OCI-LY3 (cell line): Measurements from ENCODE around the gene ATP5PB.

Source experiments
- H2AFZ ChIP-seq: fragments of 200-600, 300-600 bp; shearing (Covaris generic); 2 replicates; pipeline ENCODE4 v1.6.0; 2014; ENCODE audit warnings: antibody characterized with exemption, low read depth, low read length
- H3K27ac ChIP-seq: fragments of 200-600, 300-600 bp; sonication (generic); 2 replicates; pipeline ENCODE4 v1.5.1; 2014; ENCODE audit warnings: mild to moderate bottlenecking, low read length, moderate library complexity, mixed read lengths
- H3K27me3 ChIP-seq: fragments of 200-600, 300-600 bp; sonication (generic); 2 replicates; pipeline ENCODE4 v1.6.1; 2014; ENCODE audit warnings: low read depth, low read length, mixed read lengths
- H3K36me3 ChIP-seq: fragments of 200-600, 300-600 bp; sonication (generic); replicated peaks from 2 replicates; pipeline ENCODE3; 2014; ENCODE audit warnings: low read depth, low read length, mixed read lengths
- H3K4me1 ChIP-seq: fragments of 300-600, 200-600 bp; sonication (generic); 2 replicates; pipeline ENCODE4 v1.6.1; 2014; ENCODE audit warnings: low read length, mixed read lengths
- H3K4me2 ChIP-seq: fragments of 200-600, 300-600 bp; sonication (generic); 2 replicates; pipeline ENCODE4 v1.6.1; 2014; ENCODE audit warnings: low read length, mixed read lengths
- H3K4me3 ChIP-seq: fragments of 300-600, 200-600 bp; sonication (generic); 2 replicates; pipeline ENCODE4 v1.5.1; 2014; ENCODE audit warnings: antibody characterized with exemption, mild to moderate bottlenecking, low read length, moderate library complexity
- H3K79me2 ChIP-seq: fragments of 300-600, 200-600 bp; shearing (Covaris generic); 2 replicates; pipeline ENCODE4 v1.6.1; 2014; ENCODE audit warnings: mild to moderate bottlenecking, low read length, mixed read lengths
- H3K9ac ChIP-seq: fragments of 300-600, 200-600 bp; shearing (Covaris generic); 2 replicates; pipeline ENCODE4 v1.6.0; 2014; ENCODE audit warnings: mild to moderate bottlenecking, low read length, moderate library complexity
- H3K9me3 ChIP-seq: fragments of 200-600, 300-600 bp; shearing (Covaris generic); 2 replicates; pipeline ENCODE4 v1.6.1; 2014; ENCODE audit warnings: low read length, mixed read lengths; ENCODE audit not compliant: insufficient read depth
- H4K20me1 ChIP-seq: fragments of 200-600, 300-600 bp; sonication (generic); 2 replicates; pipeline ENCODE4 v1.6.1; 2016; ENCODE audit warnings: low read length, mixed read lengths; ENCODE audit not compliant: insufficient read depth
- EZH2phosphoT487 ChIP-seq: fragments of 200-600 bp; shearing (Covaris generic); IDR thresholded peaks from 2 replicates; pipeline ENCODE4 v1.6.1; 2018; ENCODE audit warnings: antibody characterized with exemption, mixed run types, low read depth
- TF ChIP-seq, protein P1 (sequence below): fragments of 200-600, 300-600 bp; sonication (generic); IDR thresholded peaks from 2 replicates; pipeline ENCODE4 v1.5.1; 2014; ENCODE audit warnings: antibody characterized with exemption, low read length, low read depth

ATP5PB gene

DNA sequence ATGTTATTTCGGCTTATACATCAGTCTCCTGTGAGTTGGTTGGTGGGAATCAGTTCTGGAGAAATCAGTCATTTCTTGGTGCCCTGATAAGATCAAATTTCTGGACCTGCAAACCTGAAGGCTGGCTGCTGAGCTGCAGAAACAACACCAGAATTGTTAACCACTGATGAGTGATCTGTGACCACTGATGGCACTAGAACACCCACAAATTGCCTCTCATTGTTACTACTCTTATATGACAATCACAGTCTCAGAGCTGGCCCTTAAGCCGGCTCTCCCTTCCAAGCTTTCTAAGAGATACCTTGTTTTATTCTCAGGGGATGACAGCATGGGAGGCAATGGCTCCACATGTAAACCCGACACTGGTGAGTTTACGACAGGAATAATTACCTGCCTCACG lies 26.4 kb downstream of the ATP5PB start:
- Histone ChIP-seq H3K4me1 (peaks cover 43% of the 10 kb centered on the region), H3K4me2 (no peak overlapping the region), H3K27me3 (no peaks in the 10 kb centered on the region), H3K36me3 (peaks cover 4% of the 10 kb centered on the region), H3K27ac (no peak overlapping the region), H3K4me3 (no peak overlapping the region), H3K79me2 (no peaks in the 10 kb centered on the region), H2AFZ (no peak overlapping the region), H3K9me3 (no peaks in the 10 kb centered on the region), H4K20me1 (no peaks in the 10 kb centered on the region), H3K9ac (no peak overlapping the region)
- no peak for TF ChIP-seq EZH2phosphoT487
- TF ChIP-seq, protein P1, sequence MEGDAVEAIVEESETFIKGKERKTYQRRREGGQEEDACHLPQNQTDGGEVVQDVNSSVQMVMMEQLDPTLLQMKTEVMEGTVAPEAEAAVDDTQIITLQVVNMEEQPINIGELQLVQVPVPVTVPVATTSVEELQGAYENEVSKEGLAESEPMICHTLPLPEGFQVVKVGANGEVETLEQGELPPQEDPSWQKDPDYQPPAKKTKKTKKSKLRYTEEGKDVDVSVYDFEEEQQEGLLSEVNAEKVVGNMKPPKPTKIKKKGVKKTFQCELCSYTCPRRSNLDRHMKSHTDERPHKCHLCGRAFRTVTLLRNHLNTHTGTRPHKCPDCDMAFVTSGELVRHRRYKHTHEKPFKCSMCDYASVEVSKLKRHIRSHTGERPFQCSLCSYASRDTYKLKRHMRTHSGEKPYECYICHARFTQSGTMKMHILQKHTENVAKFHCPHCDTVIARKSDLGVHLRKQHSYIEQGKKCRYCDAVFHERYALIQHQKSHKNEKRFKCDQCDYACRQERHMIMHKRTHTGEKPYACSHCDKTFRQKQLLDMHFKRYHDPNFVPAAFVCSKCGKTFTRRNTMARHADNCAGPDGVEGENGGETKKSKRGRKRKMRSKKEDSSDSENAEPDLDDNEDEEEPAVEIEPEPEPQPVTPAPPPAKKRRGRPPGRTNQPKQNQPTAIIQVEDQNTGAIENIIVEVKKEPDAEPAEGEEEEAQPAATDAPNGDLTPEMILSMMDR: no peak

DNA sequence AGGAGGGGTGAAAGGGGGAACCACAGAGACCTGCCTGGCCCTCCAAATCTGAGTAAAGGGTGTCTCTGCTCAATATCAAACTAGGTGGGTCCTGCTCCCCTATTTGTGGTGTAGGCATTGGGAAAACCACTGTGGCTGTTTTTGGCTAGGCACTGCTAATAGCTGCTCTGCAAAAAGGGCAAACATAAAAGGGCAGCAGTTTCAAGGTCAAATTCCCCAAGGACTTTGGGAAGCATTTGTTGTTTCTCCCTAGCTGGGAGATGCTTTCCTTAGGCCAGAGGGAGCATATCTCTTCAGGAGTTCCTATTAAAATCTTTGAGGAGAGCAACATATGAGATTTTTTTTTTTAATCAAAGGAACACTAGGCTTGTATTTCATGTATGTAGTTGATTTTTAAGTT lies 26.9 kb downstream of the ATP5PB start:
- Histone ChIP-seq H3K27me3 (no peaks in the 10 kb centered on the region), H3K36me3 (peaks cover 4% of the 10 kb centered on the region), H3K27ac (no peak overlapping the region), H3K4me2 (0 out of 2 replicates have a peak overlapping the region, but pooled peaks have one; percentile 76), H3K79me2 (no peaks in the 10 kb centered on the region), H4K20me1 (no peaks in the 10 kb centered on the region), H3K4me3 (no peak overlapping the region), H3K9ac (no peak overlapping the region), H2AFZ (no peak overlapping the region), H3K9me3 (no peaks in the 10 kb centered on the region), H3K4me1 (peaks cover 43% of the 10 kb centered on the region)
- TF ChIP-seq EZH2phosphoT487: no peak
- TF ChIP-seq, protein P1: no peak

DNA sequence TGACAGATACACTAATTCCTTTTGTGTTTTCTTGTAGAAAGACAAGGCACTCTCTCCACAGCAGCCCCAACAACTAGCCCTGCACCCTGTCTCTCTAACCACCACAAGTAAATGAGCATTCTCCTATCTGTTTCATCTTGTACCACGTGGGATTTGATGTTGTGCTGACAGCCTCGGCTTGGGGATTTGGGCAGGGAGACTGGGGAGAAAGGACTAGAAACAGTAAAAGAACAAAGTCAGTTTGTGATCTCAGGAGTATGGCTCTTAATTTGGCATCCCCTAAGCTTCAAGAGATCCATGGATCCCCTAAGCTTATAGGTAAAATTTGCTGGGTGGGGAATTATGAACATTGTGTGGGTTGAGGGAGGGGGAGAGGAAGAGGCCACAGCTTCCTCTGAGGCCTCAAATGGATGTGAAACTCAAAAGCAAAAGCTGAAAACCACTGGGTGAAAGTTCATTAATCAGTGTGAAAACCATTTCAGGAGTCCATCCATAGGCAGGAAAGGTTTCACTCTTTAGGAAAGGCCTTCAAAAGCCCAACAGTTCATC lies 27.6 kb downstream of the ATP5PB start:
- Histone ChIP-seq H2AFZ (peak overlapping the region; percentile 63), H3K36me3 (no peaks in the 10 kb centered on the region), H3K4me1 (peaks cover 42% of the 10 kb centered on the region), H3K27me3 (no peaks in the 10 kb centered on the region), H4K20me1 (no peaks in the 10 kb centered on the region), H3K27ac (peak overlapping the region; percentile 39), H3K9me3 (no peaks in the 10 kb centered on the region), H3K79me2 (no peaks in the 10 kb centered on the region), H3K4me2 (peak overlapping the region; percentile 76), H3K4me3 (peak overlapping the region; percentile 39), H3K9ac (peak overlapping the region; percentile 41; the same call in 1 of the 2 replicates)
- no peak for TF ChIP-seq EZH2phosphoT487
- TF ChIP-seq, protein P1: no peak

DNA sequence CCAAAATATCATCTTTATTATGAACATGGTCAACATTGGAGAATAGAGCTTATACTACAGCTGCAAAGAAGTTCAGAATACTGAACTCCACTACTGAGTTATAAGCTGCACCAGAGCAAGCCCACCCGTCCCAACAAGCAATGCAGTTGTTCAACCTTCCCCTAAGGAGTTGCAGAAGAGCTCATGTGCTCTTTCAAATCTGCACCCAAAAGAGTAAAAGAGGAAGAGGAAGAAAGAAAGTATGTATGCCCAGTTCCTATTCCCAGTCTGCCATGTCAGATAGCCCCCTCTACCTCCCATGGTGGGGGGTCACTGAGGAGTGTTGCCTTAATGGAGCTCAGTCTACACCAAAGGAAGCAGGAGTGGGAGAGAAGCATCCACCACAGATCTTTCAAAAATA lies 31.4 kb downstream of the ATP5PB start:
- peak overlapping the region; percentile 42; the same call in 1 of the 2 replicates for H2AFZ ChIP-seq
- H3K4me3 ChIP-seq: no peak overlapping the region
- H4K20me1 ChIP-seq: no peaks in the 10 kb centered on the region
- no peak overlapping the region for H3K9ac ChIP-seq
- no peaks in the 10 kb centered on the region for H3K27me3 ChIP-seq
- peak overlapping the region; percentile 48 for H3K27ac ChIP-seq
- H3K4me1 ChIP-seq: peaks cover 56% of the 10 kb centered on the region
- TF ChIP-seq EZH2phosphoT487: no peak
- TF ChIP-seq, protein P1: no peak
- H3K36me3 ChIP-seq: no peaks in the 10 kb centered on the region
- H3K79me2 ChIP-seq: no peaks in the 10 kb centered on the region
- H3K9me3 ChIP-seq: no peaks in the 10 kb centered on the region
- peak overlapping the region; percentile 62 for H3K4me2 ChIP-seq
